K562 (cell line): ENCODE results near the gene CHMP2A. TPM values are rescaled to one million over a fixed set of nuclear protein-coding genes. Genes with fewer than 3 reads are reported as not detected.

Source experiments
- CHCHD3 ChIP-seq: fragments of 250-450 bp; sonication (Bioruptor Pico); IDR thresholded peaks from 2 replicates; pipeline ENCODE4 v2.1.2; 2022; ENCODE audit warnings: mild to moderate bottlenecking
- MAZ ChIP-seq, 2 experiments: fragments of 450-650 bp in 1 of 2; sonication (generic) in 1 of 2; formaldehyde crosslinking; IDR thresholded peaks in 1 of 2; conservative IDR thresholded peaks in 1 of 2; 2 replicates each; pipeline versions ENCODE4 v1.4.0 to v1.5.0; 2020; ENCODE audit warnings: mild to moderate bottlenecking in 1 of 2, missing genetic modification reagents in 1 of 2
- PTTG1 ChIP-seq: fragments of 450-650 bp; IDR thresholded peaks from 2 replicates; pipeline ENCODE4 v1.6.1; 2016; ENCODE audit warnings: low read depth, mild to moderate bottlenecking, missing genetic modification characterization, missing compliant biosample characterization
- RAD51 ChIP-seq: fragments of 450-650 bp; IDR thresholded peaks from 2 replicates; pipeline ENCODE4 v1.7.1; 2016; ENCODE audit warnings: low read depth, mild to moderate bottlenecking, borderline replicate concordance
- RBM22 ChIP-seq: fragments of 200-400 bp; formaldehyde crosslinking; IDR thresholded peaks from 2 replicates; pipeline ENCODE4 v1.6.1; 2018; ENCODE audit warnings: low read length, low read depth; ENCODE audit not compliant: poor library complexity, severe bottlenecking
- TAF15 ChIP-seq: fragments of 200-400 bp; formaldehyde crosslinking; IDR thresholded peaks from 2 replicates; pipeline ENCODE4 v1.6.1; 2017; ENCODE audit warnings: mild to moderate bottlenecking, low read depth, low read length, moderate library complexity
- U2AF1 ChIP-seq: fragments of 200-400 bp; formaldehyde crosslinking; optimal IDR thresholded peaks from 2 replicates; pipeline ENCODE3; 2017; ENCODE audit warnings: mild to moderate bottlenecking, low read depth, low read length, moderate library complexity
- ZNF347 ChIP-seq: fragments of 450-650 bp; formaldehyde crosslinking; IDR thresholded peaks from 2 replicates; pipeline ENCODE4 v1.4.0; 2020; ENCODE audit warnings: low read depth, mild to moderate bottlenecking, moderate library complexity
- polyA plus RNA-seq, 8 experiments: library from polyadenylated mRNA; depleted of rRNA in 4 of 8; stranded (reverse) in 5 of 8; unstranded in 3 of 8; fragments of >200 nt; fragmentation: Nextera tagmentation in 2 of 8; fragmentation: Illumina TruSeq in 1 of 8; extraction: Ambion mirVana in 2 of 8; extraction: Trizol in 1 of 8; gene quantifications; 2 replicates each; pipeline versions ENCODE4 v1.2.1 to v1.2.3, GENCODE V29; 2011 to 2014; ENCODE audit warnings: inconsistent platforms in 1 of 8, missing spikeins in 1 of 8
- total RNA-seq, 7 experiments: library from RNA; depleted of rRNA in 6 of 7; stranded (reverse); fragments of >200 nt in 6 of 7; fragmentation: Illumina TruSeq in 2 of 7; extraction: Trizol in 2 of 7; gene quantifications; 2 replicates each; pipeline versions ENCODE4 v1.2.1 to v1.2.3, GENCODE V29; 2011 to 2021; ENCODE audit warnings: low replicate concordance in 1 of 7
- TF ChIP-seq, protein P1 (sequence below): fragments of 250-450 bp; sonication (Bioruptor Pico); IDR thresholded peaks from 2 replicates; pipeline ENCODE4 v1.4.0; 2020
- TF ChIP-seq, protein P2 (sequence below): fragments of 450-650 bp; formaldehyde crosslinking; IDR thresholded peaks from 2 replicates; pipeline ENCODE4 v1.4.0; 2022; ENCODE audit warnings: missing genetic modification characterization
- TF ChIP-seq, protein P3 (sequence below): fragments of 250-450 bp; sonication (Bioruptor Pico); IDR thresholded peaks from 2 replicates; pipeline ENCODE4 v1.8.0; 2021; ENCODE audit warnings: moderate library complexity, mild to moderate bottlenecking, inconsistent platforms
- TF ChIP-seq, protein P4 (sequence below): fragments of 250-450 bp; sonication (Bioruptor Pico); IDR thresholded peaks from 2 replicates; pipeline ENCODE4 v1.4.0; 2020; ENCODE audit warnings: mild to moderate bottlenecking, moderate library complexity, borderline replicate concordance
- TF ChIP-seq, protein P5 (sequence below): fragments of 450-650 bp; IDR thresholded peaks from 2 replicates; pipeline ENCODE4 v1.6.1; 2018; ENCODE audit warnings: mild to moderate bottlenecking, low read depth; ENCODE audit not compliant: partially characterized antibody

Gene CHMP2A
- total and polyA plus RNA-seq, 9 of the 15 experiments (the other 6 are each of a cell fraction or from before 2014, with no cell fraction given), result 57.6 to 159 (median 87.2) TPM

DNA sequence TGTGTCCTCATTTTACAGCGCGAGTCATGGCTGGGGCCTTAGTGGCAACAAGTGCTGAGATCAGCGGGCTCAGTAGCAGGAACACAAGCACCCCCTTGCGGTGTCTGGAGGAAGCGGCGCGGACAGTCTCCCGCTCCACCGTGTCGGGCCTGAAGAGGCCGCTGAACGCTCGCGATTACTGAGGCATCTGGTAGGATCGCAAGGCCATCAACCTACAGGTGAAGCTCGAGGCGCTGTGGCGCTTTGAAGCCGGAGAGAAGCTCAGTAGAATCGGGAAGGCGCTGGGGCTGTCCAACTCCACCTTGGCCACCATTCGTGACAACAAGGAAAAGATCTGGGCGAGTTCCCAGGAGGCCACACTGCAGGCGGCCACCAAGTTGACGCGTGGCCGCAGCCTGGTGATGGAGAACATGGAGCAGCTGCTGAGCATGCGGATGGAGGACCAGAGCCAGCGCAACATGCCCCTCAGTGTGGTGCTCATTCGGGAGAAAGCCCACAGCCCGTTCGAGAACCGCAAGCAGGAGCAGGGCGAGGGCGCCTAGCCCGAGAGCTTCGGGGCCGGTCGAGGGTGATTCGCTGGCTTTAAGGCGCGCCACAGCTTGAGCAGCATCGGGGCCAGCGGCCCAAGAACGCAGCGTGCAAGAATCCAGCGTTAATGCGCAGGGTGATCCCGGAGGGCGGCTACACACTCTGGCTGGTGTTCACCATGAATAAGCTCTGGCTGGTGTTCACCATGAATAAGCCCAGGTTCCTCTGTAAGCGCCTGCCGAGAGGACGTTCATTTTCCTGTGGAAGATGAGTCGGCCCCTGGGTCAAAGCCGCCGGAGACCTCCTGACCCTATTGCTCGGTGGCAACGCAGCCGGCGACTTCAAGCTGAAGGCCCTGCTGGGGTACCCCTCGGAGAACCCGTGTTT lies 26.6 kb upstream of the CHMP2A start (continued):
- TF ChIP-seq, protein P1, sequence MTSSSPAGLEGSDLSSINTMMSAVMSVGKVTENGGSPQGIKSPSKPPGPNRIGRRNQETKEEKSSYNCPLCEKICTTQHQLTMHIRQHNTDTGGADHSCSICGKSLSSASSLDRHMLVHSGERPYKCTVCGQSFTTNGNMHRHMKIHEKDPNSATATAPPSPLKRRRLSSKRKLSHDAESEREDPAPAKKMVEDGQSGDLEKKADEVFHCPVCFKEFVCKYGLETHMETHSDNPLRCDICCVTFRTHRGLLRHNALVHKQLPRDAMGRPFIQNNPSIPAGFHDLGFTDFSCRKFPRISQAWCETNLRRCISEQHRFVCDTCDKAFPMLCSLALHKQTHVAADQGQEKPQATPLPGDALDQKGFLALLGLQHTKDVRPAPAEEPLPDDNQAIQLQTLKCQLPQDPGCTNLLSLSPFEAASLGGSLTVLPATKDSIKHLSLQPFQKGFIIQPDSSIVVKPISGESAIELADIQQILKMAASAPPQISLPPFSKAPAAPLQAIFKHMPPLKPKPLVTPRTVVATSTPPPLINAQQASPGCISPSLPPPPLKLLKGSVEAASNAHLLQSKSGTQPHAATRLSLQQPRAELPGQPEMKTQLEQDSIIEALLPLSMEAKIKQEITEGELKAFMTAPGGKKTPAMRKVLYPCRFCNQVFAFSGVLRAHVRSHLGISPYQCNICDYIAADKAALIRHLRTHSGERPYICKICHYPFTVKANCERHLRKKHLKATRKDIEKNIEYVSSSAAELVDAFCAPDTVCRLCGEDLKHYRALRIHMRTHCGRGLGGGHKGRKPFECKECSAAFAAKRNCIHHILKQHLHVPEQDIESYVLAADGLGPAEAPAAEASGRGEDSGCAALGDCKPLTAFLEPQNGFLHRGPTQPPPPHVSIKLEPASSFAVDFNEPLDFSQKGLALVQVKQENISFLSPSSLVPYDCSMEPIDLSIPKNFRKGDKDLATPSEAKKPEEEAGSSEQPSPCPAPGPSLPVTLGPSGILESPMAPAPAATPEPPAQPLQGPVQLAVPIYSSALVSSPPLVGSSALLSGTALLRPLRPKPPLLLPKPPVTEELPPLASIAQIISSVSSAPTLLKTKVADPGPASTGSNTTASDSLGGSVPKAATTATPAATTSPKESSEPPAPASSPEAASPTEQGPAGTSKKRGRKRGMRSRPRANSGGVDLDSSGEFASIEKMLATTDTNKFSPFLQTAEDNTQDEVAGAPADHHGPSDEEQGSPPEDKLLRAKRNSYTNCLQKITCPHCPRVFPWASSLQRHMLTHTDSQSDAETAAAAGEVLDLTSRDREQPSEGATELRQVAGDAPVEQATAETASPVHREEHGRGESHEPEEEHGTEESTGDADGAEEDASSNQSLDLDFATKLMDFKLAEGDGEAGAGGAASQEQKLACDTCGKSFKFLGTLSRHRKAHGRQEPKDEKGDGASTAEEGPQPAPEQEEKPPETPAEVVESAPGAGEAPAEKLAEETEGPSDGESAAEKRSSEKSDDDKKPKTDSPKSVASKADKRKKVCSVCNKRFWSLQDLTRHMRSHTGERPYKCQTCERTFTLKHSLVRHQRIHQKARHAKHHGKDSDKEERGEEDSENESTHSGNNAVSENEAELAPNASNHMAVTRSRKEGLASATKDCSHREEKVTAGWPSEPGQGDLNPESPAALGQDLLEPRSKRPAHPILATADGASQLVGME (CRISPR knock-in tag), result no peak
- TF ChIP-seq PTTG1 (tag), result no peak
- no peak for TF ChIP-seq RBM22
- TF ChIP-seq, protein P2, sequence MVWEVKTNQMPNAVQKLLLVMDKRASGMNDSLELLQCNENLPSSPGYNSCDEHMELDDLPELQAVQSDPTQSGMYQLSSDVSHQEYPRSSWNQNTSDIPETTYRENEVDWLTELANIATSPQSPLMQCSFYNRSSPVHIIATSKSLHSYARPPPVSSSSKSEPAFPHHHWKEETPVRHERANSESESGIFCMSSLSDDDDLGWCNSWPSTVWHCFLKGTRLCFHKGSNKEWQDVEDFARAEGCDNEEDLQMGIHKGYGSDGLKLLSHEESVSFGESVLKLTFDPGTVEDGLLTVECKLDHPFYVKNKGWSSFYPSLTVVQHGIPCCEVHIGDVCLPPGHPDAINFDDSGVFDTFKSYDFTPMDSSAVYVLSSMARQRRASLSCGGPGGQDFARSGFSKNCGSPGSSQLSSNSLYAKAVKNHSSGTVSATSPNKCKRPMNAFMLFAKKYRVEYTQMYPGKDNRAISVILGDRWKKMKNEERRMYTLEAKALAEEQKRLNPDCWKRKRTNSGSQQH (CRISPR knock-in tag), result no peak
- TF ChIP-seq MAZ (CRISPR knock-in tag; conservative IDR thresholded peaks at IDR 0.05 in 1 of 2, IDR thresholded peaks at IDR 0.05 in 1 of 2), result peak; percentile 33 to 82
- peak; percentile 34; the same call in 1 of the 2 replicates for TF ChIP-seq RAD51
- TF ChIP-seq, protein P3, sequence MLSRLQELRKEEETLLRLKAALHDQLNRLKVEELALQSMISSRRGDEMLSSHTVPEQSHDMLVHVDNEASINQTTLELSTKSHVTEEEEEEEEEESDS (CRISPR knock-in tag), result no peak
- no peak for TF ChIP-seq CHCHD3
- TF ChIP-seq U2AF1, result no peak
- TF ChIP-seq, protein P4, sequence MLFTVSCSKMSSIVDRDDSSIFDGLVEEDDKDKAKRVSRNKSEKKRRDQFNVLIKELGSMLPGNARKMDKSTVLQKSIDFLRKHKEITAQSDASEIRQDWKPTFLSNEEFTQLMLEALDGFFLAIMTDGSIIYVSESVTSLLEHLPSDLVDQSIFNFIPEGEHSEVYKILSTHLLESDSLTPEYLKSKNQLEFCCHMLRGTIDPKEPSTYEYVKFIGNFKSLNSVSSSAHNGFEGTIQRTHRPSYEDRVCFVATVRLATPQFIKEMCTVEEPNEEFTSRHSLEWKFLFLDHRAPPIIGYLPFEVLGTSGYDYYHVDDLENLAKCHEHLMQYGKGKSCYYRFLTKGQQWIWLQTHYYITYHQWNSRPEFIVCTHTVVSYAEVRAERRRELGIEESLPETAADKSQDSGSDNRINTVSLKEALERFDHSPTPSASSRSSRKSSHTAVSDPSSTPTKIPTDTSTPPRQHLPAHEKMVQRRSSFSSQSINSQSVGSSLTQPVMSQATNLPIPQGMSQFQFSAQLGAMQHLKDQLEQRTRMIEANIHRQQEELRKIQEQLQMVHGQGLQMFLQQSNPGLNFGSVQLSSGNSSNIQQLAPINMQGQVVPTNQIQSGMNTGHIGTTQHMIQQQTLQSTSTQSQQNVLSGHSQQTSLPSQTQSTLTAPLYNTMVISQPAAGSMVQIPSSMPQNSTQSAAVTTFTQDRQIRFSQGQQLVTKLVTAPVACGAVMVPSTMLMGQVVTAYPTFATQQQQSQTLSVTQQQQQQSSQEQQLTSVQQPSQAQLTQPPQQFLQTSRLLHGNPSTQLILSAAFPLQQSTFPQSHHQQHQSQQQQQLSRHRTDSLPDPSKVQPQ (CRISPR knock-in tag), result no peak
- no peak for TF ChIP-seq ZNF347 (CRISPR knock-in tag)
- TF ChIP-seq TAF15, result no peak
- TF ChIP-seq, protein P5, sequence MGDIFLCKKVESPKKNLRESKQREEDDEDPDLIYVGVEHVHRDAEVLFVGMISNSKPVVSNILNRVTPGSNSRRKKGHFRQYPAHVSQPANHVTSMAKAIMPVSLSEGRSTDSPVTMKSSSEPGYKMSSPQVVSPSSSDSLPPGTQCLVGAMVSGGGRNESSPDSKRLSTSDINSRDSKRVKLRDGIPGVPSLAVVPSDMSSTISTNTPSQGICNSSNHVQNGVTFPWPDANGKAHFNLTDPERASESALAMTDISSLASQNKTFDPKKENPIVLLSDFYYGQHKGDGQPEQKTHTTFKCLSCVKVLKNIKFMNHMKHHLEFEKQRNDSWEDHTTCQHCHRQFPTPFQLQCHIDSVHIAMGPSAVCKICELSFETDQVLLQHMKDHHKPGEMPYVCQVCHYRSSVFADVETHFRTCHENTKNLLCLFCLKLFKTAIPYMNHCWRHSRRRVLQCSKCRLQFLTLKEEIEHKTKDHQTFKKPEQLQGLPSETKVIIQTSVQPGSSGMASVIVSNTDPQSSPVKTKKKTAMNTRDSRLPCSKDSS, result no peak
